Fibroblast of skin of left biceps (primary cell): ENCODE results near the gene KDELR3.

Experiments used
- DNase-seq, 2 experiments: peaks; one replicate each; pipeline ENCODE4 v3.0.0-alpha.2; 2013; ENCODE audit warnings: low read depth in 2 of 2

The KDELR3 gene

DNA sequence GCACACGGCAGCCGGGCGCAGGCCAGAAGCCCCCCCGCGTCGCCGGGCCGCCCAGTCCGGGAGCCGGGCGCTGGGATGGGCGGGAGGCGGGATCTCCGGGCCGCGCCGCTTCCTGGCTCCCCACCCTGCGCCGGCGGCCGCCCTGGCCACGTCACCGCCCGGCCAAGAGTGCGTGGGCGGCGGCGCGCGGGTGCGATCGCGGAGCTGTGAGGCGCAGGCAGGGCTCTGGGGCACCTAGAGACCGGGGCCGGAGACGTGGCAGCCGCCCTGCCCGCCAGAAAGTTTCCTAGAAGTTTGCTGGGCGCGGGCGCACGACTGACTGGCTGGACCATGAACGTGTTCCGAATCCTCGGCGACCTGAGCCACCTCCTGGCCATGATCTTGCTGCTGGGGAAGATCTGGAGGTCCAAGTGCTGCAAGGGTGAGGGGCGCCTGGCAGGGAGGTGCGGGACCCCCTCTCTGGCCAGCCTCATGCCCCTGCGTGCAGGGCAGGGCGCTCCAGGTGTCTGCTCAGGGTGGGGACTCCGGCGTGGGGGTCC lies at the start of gene KDELR3:
Gene KDELR3 (plus strand): TSS at position 193 of the 539 bp plus-strand sequence. CDS start 138 bp downstream, at position 331.
- peak; percentile 22 to 45 for DNase-seq

DNA sequence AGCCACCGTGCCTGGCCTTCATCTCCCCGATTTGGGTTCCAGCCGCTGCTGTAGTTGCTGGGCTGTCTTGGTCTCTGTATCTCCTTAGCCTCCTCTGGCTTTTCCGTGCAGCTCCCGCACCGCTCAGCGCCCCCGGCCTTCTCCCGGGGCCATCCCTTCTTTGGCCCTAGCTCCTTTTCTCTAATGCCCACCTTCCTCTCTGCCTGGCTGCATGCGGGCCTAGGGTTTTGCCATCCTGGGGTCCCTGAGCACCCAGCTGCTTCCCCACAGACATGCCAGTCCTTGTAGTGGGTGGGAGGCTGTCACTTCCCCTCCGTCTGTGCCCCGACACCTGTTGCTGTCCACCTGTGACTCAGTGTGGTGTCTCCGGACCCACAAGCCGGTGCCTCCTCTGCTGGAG lies 49.3 kb upstream of the KDELR3 start:
- DNase-seq: no peak

DNA sequence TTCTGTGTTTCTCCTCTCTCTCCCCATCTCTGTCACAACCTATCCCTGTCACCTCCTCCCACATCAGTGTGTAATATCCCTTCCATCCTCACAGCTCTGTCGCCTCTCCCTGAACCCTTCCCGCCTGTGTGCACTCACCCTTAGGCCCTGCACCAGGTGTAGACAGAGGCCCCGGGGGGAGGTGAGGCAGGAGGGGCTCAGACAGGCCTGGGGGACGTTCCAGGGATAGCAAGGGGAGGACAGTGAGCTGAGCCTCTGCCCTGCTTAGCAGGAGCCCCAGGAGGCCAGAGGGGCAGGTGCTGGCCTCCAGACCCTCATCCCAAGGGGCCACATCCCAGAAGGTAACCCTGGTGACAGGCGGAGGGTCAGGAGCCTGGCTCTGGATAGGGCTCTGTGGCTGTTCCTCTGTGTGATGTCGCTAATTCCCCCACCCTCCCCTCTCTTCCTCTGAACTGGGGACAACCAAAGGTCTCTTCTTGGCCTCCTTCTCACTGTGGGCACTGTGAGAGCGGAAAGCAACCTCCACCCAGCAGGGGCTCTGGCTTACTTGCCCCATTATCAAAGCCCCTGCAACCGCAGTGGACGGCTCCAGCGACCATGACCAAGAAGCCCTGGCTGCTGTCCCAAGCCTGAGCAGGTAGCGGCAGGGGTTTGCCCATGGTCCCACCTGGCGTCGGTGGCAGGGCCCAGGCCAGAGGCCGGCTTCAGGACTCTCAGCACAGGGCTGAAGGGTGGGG lies 48.6 kb upstream of the KDELR3 start:
- no peak for DNase-seq

DNA sequence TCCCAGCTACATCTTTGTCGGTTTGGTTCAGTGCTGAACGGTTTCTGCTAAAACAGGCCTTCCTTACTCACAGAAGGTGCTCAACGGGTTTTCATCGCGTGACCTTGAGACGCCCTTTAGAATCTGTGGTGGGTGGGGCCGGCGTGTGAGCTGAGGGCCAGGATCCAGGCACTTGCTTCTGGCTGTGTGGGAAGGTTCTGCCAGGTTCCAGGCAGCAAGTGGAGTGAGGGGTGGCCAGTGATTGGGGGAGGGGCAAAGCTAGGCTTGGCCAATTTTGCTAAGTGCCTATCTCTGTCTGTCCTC lies 48.1 kb upstream of the KDELR3 start:
- no peak for DNase-seq

DNA sequence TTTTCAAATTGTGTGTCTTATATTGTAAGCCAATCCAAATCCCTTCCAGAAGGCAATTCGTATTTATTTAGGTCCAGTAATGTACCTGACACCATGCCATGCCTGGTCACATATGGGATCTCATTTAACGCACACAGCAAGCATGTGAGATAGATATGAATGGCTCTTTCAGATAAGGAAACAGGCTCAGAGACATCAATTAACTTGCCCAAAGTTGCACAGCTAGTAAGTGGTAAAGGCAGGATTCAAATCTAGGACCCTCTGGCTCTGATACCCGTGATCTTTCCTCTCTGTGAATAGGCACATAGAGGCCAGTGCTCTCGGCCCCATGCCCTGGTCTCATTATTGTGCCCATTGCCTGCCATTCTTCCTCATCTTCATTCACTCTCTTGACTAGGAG lies 47.2 kb upstream of the KDELR3 start:
- no peak for DNase-seq

DNA sequence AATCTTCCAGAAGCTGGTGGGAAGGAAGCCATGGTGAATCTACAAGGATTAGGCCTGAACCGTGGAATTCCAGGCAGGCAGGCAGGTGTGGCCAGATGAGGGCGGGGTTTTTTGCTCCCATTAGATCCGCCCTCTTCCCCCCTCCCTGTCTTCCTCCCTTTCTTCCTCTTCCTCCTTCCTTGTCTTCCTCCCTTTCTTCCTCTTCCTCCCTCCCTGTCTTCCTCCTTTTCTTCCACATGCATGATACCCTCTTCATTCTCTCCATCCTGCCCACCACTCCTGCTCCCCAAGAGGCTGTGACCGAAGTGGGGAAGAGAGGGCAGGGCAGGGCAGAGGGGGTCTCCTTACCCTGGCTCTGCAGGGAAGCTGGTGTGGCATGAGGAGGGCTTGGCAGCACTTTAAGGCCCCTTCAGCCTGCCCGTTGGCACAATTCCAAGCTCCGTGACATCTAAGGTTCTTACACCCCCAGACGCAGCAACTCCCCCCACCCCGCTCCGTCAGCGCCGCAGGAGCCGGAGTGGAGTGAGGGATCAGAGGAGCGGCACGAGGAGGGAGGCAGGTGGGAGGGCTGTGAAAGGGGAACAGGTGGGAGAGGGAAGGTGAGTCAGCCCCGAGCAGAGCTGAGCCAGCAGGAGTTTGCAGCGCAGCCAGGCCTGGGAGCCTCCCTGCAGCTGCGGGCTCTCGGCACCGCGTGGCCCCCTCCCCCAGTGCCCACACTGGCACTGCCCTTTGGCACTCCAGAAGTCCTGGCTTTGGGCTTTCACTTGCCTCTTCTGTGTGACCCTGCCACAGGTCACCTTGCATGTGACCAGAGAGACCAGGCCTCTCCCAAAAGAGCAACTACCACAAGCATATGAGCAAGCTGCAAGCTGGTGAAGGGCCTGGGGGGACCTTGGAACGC lies 45.0 kb upstream of the KDELR3 start:
- DNase-seq: no peak

DNA sequence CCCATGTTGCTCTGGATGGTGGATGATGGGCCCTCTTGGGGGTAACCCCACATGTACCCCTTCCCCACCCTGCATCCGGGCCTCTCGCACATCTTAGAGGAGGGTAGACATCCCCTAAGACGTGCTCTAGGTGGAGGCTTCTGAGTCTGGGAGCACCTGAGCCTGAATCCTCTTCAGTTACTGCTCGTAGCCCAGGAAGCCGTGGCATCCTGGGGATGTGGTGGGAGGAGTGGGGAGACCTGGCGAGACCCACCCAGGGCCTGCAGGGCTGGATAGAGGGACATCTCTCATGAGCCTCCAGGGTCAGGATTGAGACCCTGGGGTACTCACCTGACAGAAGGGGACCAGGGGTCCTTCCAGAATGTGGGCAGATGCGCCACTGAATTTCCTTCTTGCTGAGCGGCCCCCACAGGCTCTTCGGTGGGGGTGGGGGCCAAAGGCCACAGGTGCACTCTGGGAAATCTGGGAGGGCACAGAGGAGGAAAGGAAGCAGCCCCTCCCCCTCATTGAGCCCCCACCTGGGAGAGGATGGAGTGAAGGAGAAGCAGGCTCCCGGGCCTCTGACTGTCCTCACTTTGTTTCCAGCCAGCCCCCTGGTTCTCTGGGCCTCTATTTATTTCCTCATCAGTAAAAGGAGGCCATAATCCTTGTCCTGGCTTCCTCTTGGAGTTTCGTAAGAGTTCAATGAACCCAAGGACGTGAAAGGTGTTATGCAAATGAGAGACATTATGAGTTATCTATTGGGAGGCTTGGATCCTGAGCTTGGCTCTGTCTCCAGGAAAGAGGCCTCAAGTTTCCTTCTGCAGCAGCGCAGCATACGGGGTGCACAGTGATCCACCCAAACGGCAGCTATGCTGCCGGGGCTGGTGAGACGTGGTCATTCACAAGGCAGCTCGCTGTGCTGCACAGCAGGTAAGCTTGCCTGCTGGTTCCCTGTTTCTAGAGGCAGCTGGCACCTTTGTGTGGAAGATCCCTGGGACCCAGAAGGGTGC lies 44.1 kb upstream of the KDELR3 start:
- no peak for DNase-seq

DNA sequence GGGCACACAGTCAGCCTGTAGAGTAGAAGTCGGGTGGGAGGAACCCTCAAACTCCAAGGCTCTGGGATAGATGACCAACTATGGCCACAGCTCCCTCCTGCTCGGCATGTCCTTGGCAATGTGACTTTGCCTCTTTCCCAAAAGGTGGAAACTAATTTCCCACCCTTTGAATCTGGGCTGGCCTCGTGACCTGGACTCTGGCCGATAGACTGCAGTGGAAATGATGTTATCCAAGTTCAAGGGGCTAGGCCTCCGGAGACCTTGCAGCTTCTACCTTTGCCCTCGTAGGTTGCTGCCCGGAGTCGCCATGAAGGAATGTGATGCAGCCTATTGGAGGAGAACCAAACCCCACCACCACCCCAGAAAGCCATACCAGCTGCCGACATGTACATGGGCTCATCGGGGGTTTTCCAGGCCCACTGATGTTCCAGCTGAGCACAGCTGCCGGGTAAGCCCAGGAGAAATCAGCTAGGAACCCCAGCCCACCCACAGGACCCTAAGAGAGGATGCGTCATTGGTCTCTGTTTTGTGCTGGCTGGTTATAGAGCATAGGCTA lies 43.3 kb upstream of the KDELR3 start:
- no peak for DNase-seq

DNA sequence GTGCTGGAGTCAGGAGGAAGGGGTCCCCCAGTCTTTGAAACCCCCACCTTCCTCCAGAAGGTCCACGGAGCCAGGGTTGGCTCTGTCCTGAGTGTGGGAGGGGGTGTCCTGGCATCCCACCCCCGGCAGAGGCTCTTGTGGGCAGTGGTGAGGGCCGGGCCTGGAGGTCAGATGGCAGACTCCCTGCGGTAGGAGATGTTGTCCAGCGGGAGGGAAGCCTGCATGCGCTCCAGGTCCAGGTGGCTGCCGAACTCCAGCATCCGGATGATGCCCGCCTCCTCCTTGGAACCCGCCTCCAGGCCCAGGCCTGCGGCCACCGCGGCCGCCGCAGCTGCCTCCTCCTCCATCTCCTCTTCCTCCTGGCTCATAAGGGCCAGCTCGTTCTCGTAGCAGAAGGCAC lies 41.3 kb upstream of the KDELR3 start:
- DNase-seq: no peak

DNA sequence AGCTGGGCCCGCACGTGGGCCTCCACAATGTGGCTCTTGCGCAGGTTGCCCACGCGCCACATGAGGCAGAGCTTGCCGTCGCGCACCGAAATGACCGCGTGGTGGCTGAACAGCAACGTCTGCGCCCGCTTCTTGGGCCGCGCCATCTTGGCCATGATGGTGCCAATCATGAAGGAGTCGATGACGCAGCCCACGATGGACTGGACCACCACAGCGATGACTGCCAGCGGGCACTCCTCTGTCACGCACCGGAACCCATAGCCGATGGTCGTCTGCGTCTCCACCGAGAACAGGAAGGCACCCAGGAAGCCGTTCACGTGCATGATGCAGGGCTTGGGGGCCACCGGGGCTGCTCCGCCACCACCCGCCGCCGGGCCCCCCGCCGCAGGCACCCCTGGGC lies 40.4 kb upstream of the KDELR3 start:
- DNase-seq: no peak

DNA sequence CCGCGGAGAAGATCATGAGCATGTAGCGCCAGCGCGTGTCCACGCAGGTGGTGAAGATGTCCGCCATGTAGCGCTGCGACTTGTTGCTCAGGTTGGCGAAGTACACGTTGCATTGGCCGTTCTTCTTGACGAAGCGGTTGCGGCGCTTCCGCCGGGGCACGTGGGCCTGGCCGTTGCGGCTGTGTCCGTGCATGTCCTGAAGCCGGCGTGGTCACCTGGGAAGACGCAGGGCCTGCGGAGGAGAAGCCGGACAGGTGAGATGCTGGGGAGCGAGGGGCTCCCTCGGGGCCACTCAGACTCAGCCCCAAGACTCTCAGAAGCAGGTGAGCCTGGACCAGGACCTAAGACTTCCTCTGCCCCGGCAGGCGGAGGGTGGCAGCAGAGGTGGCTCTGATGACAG lies 40.0 kb upstream of the KDELR3 start:
- DNase-seq: no peak

DNA sequence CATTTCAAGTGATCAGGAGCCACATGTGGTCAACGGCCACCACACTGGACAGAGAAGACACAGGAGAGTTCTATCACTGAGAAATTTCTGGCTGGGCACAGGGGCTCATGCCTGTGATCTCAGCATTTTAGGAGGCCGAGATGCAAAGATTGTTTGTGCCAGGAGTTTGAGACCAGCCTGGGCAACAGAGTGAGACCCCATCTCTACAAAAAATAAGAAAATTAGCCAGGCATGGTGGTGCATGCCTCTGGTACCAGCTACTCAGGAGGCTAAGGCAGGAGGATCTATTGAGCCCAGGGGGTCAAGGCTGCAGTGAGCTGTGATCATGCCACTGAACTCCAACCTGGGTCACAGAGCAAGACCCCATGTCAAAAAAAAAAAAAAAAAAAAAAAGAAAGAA lies 39.2 kb upstream of the KDELR3 start:
- DNase-seq: no peak

DNA sequence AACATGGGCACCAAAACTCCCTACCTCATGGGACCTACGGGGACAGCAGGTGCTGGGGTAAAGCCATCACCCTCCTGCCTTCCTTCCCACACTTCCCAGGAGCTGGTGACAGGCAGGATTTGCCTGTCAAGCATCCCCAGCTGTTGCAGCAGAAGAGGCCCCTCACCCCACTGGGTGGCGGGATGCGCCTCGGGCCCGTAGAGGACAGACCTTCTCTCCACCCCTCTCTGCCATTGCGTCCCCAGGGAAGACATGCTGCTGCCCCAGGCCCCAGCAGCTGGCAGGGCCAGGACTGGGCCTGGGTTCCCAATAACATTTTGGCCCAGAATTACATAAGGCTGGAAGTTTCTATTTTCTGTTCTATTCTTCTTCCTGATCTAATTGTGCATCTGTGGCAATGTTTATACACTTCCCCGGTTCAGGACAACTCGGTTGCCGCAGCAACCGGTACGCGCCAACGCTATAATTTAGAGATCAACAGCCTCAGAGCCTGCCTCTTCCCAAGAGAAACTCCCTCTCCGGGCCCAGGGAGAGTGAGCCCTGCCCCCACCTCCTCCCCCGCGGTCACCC lies 38.3 kb upstream of the KDELR3 start:
- no peak for DNase-seq

DNA sequence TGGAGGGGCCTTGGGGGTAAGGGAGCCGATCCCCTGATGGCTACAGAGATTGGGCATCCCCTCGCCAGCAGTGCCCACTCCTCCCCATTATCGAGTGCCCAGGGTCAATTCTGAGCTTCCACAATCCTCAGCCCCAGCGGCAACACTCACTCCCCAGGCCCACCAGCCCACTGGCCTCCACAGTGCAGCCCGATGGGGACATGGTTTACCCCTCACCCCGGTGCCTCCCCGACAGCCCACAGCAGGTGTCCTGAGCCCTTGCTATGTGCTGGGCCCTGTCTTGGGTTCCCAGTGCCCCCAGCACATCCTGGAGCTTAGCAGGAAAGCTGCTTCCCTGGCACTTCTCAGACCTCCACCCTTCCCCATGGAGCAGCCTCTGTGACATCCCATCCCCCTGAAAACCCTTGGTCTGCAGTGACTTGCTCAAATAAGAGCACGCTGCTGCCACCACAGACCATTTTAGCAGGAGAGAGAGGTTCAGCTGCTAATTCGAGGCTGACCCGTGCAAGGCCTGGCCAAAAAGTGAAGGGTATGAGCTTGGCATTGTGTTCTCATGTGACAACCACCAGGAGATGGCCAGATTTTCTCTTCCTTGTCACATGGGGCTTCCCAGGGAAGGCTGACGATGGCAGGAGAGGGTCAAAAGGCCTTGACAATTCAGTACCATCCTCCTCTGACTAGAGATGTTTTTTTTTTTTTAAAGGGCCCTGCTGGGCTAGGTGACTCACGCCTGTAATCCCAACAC lies 36.5 kb upstream of the KDELR3 start:
- DNase-seq: no peak

DNA sequence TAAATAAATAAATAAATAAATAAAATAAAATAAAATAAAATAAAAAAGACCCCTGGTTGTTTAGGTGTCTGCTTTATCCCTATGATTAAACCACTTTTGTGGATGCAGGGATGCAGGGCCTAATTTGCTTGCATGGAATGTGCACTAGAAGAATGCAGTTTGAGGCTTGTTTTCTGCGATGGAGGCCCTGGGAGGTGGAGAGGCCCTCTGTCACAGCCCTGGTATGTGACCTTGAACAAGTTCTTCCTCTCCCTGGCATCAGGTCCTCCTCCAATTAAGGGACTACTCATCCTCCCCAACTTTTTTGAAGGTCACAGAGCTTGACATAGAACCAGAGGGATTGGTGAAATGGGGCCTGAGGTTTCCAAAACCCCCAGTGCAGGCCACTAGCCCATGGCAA lies 35.6 kb upstream of the KDELR3 start:
- no peak for DNase-seq

DNA sequence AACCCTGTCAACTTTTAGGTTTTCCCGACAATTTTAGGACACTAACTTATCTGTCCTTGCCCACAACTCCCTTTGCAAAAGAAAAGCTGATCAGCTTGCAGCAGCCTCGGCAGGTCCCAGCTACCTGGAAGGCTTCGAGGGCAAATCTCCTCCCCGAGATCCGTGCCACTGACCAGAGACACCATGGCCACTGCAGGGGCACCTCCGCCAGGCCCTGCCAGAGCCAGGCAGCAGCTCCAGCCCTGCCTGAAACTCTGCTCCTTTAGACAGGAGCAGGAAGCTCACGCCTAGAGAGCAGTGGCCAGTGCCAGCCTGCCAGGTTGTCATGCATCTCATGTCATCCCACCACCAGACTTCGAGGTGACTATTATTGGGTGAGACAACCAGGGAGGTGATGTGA lies 34.0 kb upstream of the KDELR3 start:
- no peak for DNase-seq

DNA sequence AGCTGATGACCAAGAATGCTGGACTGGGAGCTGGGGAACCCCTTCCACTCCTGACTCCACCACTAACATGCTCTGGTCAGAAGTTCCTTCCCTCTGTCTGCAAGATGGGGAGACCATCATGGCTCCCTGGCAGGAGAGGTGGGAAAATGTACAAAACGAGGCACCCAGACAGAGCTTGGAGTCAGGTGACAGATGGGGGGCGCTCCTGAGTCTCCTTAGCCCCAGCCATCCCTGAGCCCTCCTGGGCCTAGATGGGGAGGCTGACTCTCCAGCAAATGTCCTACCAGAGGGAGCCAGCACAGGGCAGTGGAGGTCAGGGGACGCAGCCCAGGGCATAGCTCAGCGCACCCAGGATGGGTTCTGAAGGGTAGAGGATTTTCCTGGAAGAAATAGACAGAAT lies 32.9 kb upstream of the KDELR3 start:
- no peak for DNase-seq

DNA sequence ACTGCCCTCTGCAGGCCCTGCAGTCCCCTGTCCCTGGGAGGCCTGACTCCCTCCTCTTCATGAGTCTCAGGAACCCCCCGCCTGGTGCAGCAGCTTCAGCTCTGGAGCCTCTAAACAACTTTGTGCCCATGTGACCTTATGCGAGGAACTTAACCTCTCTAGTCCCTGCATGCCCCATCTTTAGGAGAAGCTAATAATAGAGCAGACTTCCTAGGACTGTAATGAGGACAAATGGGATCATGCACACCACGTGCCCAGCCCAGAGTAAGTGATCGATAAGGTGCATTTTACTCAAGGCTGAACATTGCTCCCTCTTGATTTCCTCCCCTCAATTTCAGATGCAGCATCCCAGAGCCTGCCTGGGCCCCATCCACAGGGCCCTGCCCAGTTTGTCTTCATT lies 31.9 kb upstream of the KDELR3 start:
- DNase-seq: no peak

DNA sequence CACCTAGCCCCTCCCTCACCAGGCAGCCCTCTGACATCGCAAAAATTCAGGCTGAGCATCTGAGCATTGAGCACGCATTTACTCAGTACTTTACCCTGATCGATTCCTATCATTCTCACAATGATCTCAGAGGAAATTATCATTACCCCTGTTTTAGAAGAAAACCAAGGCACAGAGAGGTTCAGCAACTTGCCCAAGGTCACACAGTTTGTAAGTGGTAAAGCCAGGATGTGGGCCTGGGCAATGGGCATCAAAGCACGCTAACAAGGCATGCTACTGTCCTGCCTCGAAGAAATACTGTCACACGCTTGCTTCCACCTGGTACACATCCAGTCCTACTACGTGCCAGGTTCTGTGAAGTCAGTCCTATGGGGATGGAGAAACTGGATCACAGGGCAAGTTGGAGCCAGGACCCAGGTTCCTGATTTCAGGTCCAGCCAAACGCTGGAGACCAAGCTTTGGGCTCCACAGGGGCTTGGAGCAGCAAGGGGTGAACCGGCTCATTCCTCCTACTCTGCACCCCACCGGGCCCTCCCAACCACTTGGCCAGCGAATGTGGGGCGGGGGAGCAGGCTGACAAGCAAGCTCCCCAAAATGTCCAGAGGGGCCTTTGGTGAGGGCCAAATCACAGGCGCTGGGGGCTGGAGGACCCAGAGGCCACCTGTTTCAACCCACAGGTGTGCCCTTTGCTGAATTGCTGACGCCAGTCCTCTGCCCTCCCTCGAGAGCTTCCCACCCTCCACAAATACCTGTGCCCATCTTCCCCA lies 31.1 kb upstream of the KDELR3 start:
- DNase-seq: no peak

DNA sequence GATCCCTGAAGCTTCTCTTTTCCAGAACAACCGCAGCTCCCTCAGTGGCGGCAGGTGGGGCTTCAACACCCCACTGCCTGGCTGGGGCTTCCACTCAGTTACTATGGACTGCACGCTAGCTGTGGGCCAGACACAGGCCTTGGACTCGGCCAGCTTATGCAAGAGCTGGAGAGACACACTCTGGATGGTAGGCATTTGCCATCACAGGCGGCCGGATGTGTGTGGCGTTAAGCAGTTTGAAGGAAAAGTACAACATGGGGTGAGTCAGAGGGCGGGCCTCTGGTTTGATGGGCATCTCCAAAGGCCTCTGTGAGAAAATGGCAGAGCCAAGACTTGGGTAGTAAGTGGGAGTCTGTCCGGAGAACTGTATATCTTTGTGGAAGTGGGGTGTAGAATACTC lies 30.5 kb upstream of the KDELR3 start:
- DNase-seq: no peak
